SK-N-SH (cell line): Measurements from ENCODE around the gene PEX7. TPM values are rescaled to one million over a fixed set of nuclear protein-coding genes. Genes with fewer than 3 reads are reported as not detected.

Experiments
- CTCF ChIA-PET: fragments of 300-600, 350-600 bp; formaldehyde crosslinking; extraction: SDS; loops from one replicate; lab custom pipeline; 2021; lab: Yijun Ruan, JAX
- POLR2A ChIA-PET: fragments of 350-600 bp; sonication (Branson Sonifier 250); formaldehyde crosslinking; extraction: SDS; loops from one replicate; lab custom pipeline; 2020; ENCODE audit warnings: antibody characterized with exemption, inconsistent platforms; lab: Yijun Ruan, JAX
- DNase-seq: peaks from one replicate; pipeline ENCODE4 v3.0.0; 2012
- H2AFZ ChIP-seq: fragments of 200-600 bp; sonication (generic); 2 replicates; pipeline ENCODE4 v1.8.1; 2016; ENCODE audit warnings: antibody characterized with exemption, mild to moderate bottlenecking, low read depth
- H3F3A ChIP-seq: fragments of 200-600 bp; sonication (generic); replicated peaks from 2 replicates; pipeline ENCODE3; 2016; ENCODE audit warnings: antibody characterized with exemption, mild to moderate bottlenecking; ENCODE audit not compliant: insufficient read depth
- H3K27ac ChIP-seq, 2 experiments: fragments of 200-500 bp in 1 of 2; fragments of 200-600 bp in 1 of 2; sonication (Bioruptor generic) in 1 of 2; sonication (generic), shearing (Covaris generic) in 1 of 2; 2 replicates each; pipeline versions ENCODE4 v1.5.1 to v1.6.1; 2014 to 2016; ENCODE audit warnings: low read depth in 2 of 2, inconsistent platforms in 1 of 2, low read length in 1 of 2, mild to moderate bottlenecking in 1 of 2, mixed read lengths in 1 of 2
- H3K27me3 ChIP-seq: fragments of 200-600 bp; sonication (generic), shearing (Covaris generic); 2 replicates; pipeline ENCODE4 v1.6.1; 2016; ENCODE audit warnings: mixed run types; ENCODE audit not compliant: insufficient read depth
- H3K36me3 ChIP-seq, 2 experiments: fragments of 200-500 bp in 1 of 2; fragments of 200-600 bp in 1 of 2; sonication (Bioruptor generic) in 1 of 2; sonication (generic) in 1 of 2; replicated peaks in 1 of 2; 2 replicates each; pipeline versions ENCODE3 to v1.5.1; 2014 to 2016; ENCODE audit warnings: low read length in 1 of 2, mild to moderate bottlenecking in 1 of 2; ENCODE audit not compliant: insufficient read depth in 2 of 2, control insufficient read depth in 1 of 2
- H3K4me1 ChIP-seq, 2 experiments: fragments of 200-500 bp in 1 of 2; fragments of 200-600 bp in 1 of 2; sonication (Bioruptor generic) in 1 of 2; sonication (generic), shearing (Covaris generic) in 1 of 2; 2 replicates each; pipeline versions ENCODE4 v1.5.1 to v1.6.1; 2014 to 2016; ENCODE audit warnings: low read depth in 1 of 2, low read length in 1 of 2, mixed run types in 1 of 2; ENCODE audit not compliant: insufficient read depth in 2 of 2, control insufficient read depth in 1 of 2
- H3K4me2 ChIP-seq: fragments of 200-600 bp; sonication (generic), shearing (Covaris generic); 2 replicates; pipeline ENCODE4 v1.6.1; 2017; ENCODE audit warnings: mixed run types
- H3K4me3 ChIP-seq, 2 experiments: fragments of 200-500 bp in 1 of 2; fragments of 200-600 bp in 1 of 2; sonication (Bioruptor generic) in 1 of 2; sonication (generic), shearing (Covaris generic) in 1 of 2; 2 replicates each; pipeline versions ENCODE4 v1.5.1 to v1.8.1; 2014 to 2016; ENCODE audit warnings: low read depth in 2 of 2, inconsistent platforms in 1 of 2, low read length in 1 of 2, mild to moderate bottlenecking in 1 of 2, mixed read lengths in 1 of 2, moderate library complexity in 1 of 2
- H3K79me2 ChIP-seq: fragments of 200-600 bp; sonication (generic); 2 replicates; pipeline ENCODE4 v1.8.1; 2017; ENCODE audit warnings: mild to moderate bottlenecking; ENCODE audit not compliant: insufficient read depth
- H3K9ac ChIP-seq: fragments of 200-600 bp; sonication (generic); 2 replicates; pipeline ENCODE4 v1.6.1; 2017; ENCODE audit warnings: mixed run types
- H3K9me2 ChIP-seq: fragments of 200-600 bp; sonication (generic); 2 replicates; pipeline ENCODE4 v1.6.1; 2017; ENCODE audit warnings: mixed run types
- H3K9me3 ChIP-seq: fragments of 200-600 bp; sonication (generic); 2 replicates; pipeline ENCODE4 v1.6.1; 2017; ENCODE audit warnings: mixed run types, mild to moderate bottlenecking, moderate library complexity
- H4K20me1 ChIP-seq: fragments of 200-600 bp; sonication (generic); 2 replicates; pipeline ENCODE4 v1.6.1; 2017; ENCODE audit warnings: mild to moderate bottlenecking, mixed run types; ENCODE audit not compliant: insufficient read depth
- EP300 ChIP-seq, 2 experiments: IDR thresholded peaks; 2 replicates each; pipeline versions ENCODE4 v1.4.0 to v1.6.1; 2012; ENCODE audit warnings: borderline replicate concordance in 1 of 2, low read depth in 1 of 2, low read length in 1 of 2
- FOXM1 ChIP-seq: IDR thresholded peaks from 2 replicates; pipeline ENCODE4 v1.4.0; 2012; ENCODE audit warnings: low read depth, mild to moderate bottlenecking
- GABPA ChIP-seq: IDR thresholded peaks from 2 replicates; pipeline ENCODE4 v1.4.0; 2012; ENCODE audit warnings: low read depth, mild to moderate bottlenecking
- IRF3 ChIP-seq: fragments of 150-350 bp; IDR thresholded peaks from 2 replicates; pipeline ENCODE4 v1.6.1; 2016; ENCODE audit warnings: mild to moderate bottlenecking, low read depth, low read length
- MAX ChIP-seq: IDR thresholded peaks from 2 replicates; pipeline ENCODE4 v1.4.0; 2012; ENCODE audit warnings: low read depth
- MEF2A ChIP-seq: IDR thresholded peaks from 2 replicates; pipeline ENCODE4 v1.4.0; 2012; ENCODE audit warnings: low read depth, borderline replicate concordance
- NFIC ChIP-seq: IDR thresholded peaks from 2 replicates; pipeline ENCODE4 v1.4.0; 2012; ENCODE audit warnings: borderline replicate concordance
- NRF1 ChIP-seq: IDR thresholded peaks from 2 replicates; pipeline ENCODE4 v1.6.1; 2012; ENCODE audit warnings: low read depth, mild to moderate bottlenecking, low read length
- RCOR1 ChIP-seq: fragments of 150-350 bp; IDR thresholded peaks from 2 replicates; pipeline ENCODE4 v1.6.1; 2017; ENCODE audit warnings: antibody characterized with exemption, low read length
- TEAD4 ChIP-seq: IDR thresholded peaks from 2 replicates; pipeline ENCODE4 v1.4.0; 2012; ENCODE audit warnings: mild to moderate bottlenecking, borderline replicate concordance; ENCODE audit not compliant: insufficient read depth
- ZBTB33 ChIP-seq: IDR thresholded peaks from 2 replicates; pipeline ENCODE4 v1.4.0; 2012; ENCODE audit warnings: low read depth, borderline replicate concordance
- WGBS: methylation state at CpG from one replicate; pipeline ENCODE4 v1.1.6; 2017; ENCODE audit warnings: low lambda C conversion rate; 5-methylcytosine and 5-hydroxymethylcytosine counted together
- polyA plus RNA-seq, 3 experiments: library from polyadenylated mRNA; depleted of rRNA; stranded (reverse); fragments of >200 nt; gene quantifications; 2 replicates each; pipeline ENCODE4 v1.2.3, GENCODE V29; 2012
- TF ChIP-seq, protein P1 (sequence below): fragments of 150-350 bp; IDR thresholded peaks from 2 replicates; pipeline ENCODE4 v1.6.1; 2017; ENCODE audit warnings: antibody characterized with exemption, low read length, low read depth, borderline replicate concordance
- TF ChIP-seq, protein P2 (sequence below): IDR thresholded peaks from 2 replicates; pipeline ENCODE4 v1.6.1; 2012; ENCODE audit warnings: mild to moderate bottlenecking, low read depth, low read length, moderate library complexity
- TF ChIP-seq, protein P3 (sequence below): fragments of 200-600 bp; sonication (generic); IDR thresholded peaks from 2 replicates; pipeline ENCODE4 v1.6.1; 2017; ENCODE audit warnings: antibody characterized with exemption, mild to moderate bottlenecking, moderate library complexity

PEX7 gene
- polyA plus RNA-seq, 1 of the 3 experiments (the other 2 are of a cell fraction): 10.8 TPM

GRCh38 chr6:136786658-136787057 is 35.7 kb upstream of the PEX7 start:
- H3K4me2 ChIP-seq: peak overlapping the region; percentile 35; the same call in 1 of the 2 replicates
- H3K79me2 ChIP-seq: peaks cover 80% of the 10 kb centered on the region
- H4K20me1 ChIP-seq: no peaks in the 10 kb centered on the region
- CTCF ChIA-PET: interaction anchor here (0.6 to 11.4 kb wide), 2 partner anchors 142 to 184 kb away, joined by 6 to 214 read pairs; no protein-coding TSS in a partner anchor
- H3K27ac ChIP-seq: peak overlapping the region in 1 of 2 experiments; percentile 73; a peak in 1 of 4 replicates
- H3K4me3 ChIP-seq: no peak overlapping the region
- no peaks in the 10 kb centered on the region for H3K9me3 ChIP-seq
- peaks cover 6 to 13% of the 10 kb centered on the region in 2 experiments; a peak in 2 of 4 replicates for H3K4me1 ChIP-seq
- peaks cover 21% of the 10 kb centered on the region for H3F3A ChIP-seq
- 98% methylated on average over 6 of the region's 6 CpGs for WGBS
- no peak overlapping the region for H2AFZ ChIP-seq
- H3K9ac ChIP-seq: no peak overlapping the region
- no peak for DNase-seq
- POLR2A ChIA-PET: no interaction called here
- H3K27me3 ChIP-seq: no peaks in the 10 kb centered on the region
- TF ChIP-seq, protein P1, sequence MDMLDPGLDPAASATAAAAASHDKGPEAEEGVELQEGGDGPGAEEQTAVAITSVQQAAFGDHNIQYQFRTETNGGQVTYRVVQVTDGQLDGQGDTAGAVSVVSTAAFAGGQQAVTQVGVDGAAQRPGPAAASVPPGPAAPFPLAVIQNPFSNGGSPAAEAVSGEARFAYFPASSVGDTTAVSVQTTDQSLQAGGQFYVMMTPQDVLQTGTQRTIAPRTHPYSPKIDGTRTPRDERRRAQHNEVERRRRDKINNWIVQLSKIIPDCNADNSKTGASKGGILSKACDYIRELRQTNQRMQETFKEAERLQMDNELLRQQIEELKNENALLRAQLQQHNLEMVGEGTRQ: no peak
- TF ChIP-seq MEF2A (no peak), IRF3 (no peak), MAX (no peak), GABPA (no peak), NRF1 (no peak), TEAD4 (no peak), EP300 (IDR thresholded peaks at IDR 0.05; ENCODE audit: borderline replicate concordance in 1 of 2, low read depth in 1 of 2, low read length in 1 of 2) (no peak), RCOR1 (no peak), ZBTB33 (no peak), NFIC (no peak), FOXM1 (no peak)
- TF ChIP-seq, protein P2, sequence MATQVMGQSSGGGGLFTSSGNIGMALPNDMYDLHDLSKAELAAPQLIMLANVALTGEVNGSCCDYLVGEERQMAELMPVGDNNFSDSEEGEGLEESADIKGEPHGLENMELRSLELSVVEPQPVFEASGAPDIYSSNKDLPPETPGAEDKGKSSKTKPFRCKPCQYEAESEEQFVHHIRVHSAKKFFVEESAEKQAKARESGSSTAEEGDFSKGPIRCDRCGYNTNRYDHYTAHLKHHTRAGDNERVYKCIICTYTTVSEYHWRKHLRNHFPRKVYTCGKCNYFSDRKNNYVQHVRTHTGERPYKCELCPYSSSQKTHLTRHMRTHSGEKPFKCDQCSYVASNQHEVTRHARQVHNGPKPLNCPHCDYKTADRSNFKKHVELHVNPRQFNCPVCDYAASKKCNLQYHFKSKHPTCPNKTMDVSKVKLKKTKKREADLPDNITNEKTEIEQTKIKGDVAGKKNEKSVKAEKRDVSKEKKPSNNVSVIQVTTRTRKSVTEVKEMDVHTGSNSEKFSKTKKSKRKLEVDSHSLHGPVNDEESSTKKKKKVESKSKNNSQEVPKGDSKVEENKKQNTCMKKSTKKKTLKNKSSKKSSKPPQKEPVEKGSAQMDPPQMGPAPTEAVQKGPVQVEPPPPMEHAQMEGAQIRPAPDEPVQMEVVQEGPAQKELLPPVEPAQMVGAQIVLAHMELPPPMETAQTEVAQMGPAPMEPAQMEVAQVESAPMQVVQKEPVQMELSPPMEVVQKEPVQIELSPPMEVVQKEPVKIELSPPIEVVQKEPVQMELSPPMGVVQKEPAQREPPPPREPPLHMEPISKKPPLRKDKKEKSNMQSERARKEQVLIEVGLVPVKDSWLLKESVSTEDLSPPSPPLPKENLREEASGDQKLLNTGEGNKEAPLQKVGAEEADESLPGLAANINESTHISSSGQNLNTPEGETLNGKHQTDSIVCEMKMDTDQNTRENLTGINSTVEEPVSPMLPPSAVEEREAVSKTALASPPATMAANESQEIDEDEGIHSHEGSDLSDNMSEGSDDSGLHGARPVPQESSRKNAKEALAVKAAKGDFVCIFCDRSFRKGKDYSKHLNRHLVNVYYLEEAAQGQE: no peak
- TF ChIP-seq, protein P3, sequence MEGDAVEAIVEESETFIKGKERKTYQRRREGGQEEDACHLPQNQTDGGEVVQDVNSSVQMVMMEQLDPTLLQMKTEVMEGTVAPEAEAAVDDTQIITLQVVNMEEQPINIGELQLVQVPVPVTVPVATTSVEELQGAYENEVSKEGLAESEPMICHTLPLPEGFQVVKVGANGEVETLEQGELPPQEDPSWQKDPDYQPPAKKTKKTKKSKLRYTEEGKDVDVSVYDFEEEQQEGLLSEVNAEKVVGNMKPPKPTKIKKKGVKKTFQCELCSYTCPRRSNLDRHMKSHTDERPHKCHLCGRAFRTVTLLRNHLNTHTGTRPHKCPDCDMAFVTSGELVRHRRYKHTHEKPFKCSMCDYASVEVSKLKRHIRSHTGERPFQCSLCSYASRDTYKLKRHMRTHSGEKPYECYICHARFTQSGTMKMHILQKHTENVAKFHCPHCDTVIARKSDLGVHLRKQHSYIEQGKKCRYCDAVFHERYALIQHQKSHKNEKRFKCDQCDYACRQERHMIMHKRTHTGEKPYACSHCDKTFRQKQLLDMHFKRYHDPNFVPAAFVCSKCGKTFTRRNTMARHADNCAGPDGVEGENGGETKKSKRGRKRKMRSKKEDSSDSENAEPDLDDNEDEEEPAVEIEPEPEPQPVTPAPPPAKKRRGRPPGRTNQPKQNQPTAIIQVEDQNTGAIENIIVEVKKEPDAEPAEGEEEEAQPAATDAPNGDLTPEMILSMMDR: no peak
- H3K36me3 ChIP-seq: no peaks in the 10 kb centered on the region
- H3K9me2 ChIP-seq: no peaks in the 10 kb centered on the region
